Stimulated activated CD4-positive, alpha-beta T cell treated with anti-CD3 and anti-CD28 coated beads, TNF-alpha, amount 100 ng/mL, for 4 hours (primary cell): Measurements from ENCODE around the gene EEF1AKMT3.
"Not testable (repeated sequence)": the region's sequence is repeated elsewhere in the genome, so short reads cannot be mapped to it uniquely, and the experiment has no call there.

Experiments used
- DNase-seq, 3 experiments: peaks; one replicate each; pipeline ENCODE4 v3.0.0-alpha.2; 2020; ENCODE audit warnings: low read depth in 3 of 3

EEF1AKMT3 gene

GRCh38 chr12:57816001-57816854 is 43.8 kb downstream of the EEF1AKMT3 start:
- DNase-seq = no peak

DNA sequence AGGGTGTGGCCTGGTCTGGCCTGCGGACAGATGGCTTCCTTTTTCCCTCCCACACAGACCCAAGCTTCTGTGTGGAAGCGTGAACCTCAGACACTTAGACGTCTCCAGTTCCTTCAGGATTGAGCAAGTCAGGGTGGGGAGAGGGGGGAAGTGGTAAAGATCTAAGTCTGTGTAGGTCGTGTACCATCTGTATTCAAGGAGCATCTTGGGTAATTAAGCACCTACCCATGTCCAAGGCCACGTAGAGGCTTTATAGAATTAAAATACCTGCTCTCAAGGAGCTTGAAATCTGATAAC is 44.4 kb downstream of the EEF1AKMT3 start:
- no peak for DNase-seq

DNA sequence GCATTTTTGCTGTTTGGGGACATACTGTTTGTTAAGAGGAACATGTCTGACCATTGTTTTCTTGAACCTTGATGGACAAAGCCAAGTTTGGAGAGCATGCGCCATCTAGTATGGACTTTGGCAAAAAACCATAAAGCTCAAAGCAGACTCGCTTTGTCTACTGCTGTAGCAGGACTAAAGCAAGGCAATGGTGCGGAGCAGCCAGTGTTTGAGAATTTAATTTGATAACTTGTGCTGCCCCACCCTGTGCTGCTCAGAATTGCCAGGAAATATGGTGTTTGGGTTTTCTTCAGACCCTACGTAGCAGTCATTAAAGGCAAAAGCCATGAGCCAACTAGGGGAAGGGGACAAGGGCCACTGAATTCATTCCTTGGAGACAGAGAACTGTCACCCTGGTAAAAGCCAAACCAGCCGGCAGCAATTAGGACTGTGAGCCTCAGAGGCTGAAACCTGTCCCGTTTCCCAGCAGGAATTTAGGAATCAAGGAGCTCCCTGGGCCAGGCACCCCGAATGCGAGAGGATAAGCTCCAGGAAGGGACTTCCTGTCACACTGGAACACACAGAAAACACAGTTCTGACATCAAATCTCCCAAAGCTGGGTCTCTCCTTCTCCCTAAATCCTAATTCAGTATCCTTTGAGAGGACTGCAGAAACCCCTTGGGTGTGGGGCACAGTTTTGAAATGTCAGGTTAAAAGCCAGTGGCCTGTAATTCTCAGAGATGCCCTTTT is 45.0 kb downstream of the EEF1AKMT3 start:
- DNase-seq = no peak

DNA sequence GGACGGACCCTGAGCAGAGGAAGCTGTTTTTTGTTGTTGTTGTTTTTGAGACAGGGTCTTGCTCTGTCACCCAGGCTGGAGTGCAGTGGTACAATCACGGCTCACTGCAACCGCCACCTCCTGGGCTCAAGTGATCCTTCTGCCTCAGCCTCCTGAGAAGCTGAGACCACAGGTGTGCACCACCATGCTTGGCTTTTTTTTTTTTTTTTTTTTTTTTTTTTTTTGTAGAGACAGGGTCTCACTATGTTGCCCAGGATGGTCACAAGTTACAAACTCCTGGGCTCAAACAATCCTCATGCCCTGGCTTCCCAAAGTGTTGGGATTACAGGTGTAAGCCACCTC is 45.5 kb downstream of the EEF1AKMT3 start:
- not testable (repeated sequence) for DNase-seq

GRCh38 chr12:57820119-57820518 is 47.7 kb downstream of the EEF1AKMT3 start:
- DNase-seq = not testable (repeated sequence)

GRCh38 chr12:57821015-57821414 is 48.6 kb downstream of the EEF1AKMT3 start:
- DNase-seq = not testable (repeated sequence)

DNA sequence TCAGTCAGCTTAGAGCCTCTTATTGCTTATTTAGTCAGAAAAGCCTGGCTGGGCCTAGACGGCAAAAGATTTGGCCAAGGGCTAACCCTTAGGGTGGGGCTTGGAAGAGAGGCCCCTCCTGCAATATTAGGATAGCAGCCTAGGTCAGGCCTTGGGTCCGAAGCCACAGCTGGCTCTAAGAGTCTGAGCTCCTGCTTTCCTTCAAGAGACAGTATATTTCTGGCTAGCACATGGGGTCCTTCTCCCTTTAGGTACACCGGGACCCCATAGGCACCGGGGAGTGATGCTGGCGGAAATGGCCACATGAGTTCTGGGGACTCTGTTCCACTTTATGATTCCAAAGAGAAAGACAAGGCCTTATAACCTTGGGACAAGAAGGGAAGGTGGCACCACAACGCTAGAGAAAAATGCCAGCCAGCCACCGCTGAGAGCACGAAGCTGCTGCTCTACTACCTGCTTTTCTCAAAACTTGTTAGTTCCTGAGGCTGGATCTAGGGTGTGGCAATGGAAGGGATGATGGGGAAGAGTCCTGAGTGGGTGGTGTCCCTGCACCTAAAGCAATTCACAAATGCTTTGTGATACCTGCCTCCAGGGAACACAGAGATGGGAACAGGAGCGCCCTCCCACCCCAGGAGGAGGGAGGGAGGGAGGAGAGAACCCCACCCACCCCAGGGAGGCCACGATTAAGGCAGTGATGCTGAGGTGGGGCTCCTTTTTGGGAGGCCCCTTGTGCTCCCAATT is 49.2 kb downstream of the EEF1AKMT3 start:
- DNase-seq = no peak

DNA sequence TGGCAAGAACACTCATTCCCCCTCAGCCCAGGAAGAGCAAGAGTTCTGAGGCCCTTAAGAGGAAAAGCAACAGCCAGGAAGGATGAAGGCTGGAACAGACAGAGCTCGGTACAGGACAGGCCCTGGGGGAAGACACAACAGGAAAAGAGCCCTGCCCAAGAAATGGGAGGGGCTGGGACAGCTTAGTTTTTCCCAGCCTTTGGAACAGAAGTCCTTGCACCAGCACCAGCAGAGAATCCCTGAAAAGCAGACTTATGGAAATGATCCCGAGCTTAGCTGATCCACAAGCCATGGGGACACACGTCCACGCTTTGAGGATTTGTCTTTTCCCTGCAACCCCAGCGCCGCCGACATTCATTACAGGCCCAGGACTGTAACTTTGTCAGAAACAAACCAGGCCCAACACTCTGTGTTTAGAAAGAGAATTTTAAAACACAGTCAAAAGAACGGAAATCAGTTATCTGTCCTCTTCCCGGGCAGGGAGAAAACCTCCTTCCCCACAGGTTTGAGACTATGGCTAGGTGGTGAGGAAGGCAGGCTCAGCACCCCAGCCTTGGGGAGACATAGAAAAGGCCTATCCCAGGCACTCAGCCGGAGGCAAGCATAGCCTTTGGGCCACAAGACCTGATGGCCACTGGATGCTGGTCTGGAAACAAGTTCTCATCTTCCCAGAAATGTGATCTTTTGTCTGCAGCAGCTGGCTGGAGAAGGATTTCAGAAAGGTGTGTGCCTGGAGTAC is 50.1 kb downstream of the EEF1AKMT3 start:
- no peak for DNase-seq

DNA sequence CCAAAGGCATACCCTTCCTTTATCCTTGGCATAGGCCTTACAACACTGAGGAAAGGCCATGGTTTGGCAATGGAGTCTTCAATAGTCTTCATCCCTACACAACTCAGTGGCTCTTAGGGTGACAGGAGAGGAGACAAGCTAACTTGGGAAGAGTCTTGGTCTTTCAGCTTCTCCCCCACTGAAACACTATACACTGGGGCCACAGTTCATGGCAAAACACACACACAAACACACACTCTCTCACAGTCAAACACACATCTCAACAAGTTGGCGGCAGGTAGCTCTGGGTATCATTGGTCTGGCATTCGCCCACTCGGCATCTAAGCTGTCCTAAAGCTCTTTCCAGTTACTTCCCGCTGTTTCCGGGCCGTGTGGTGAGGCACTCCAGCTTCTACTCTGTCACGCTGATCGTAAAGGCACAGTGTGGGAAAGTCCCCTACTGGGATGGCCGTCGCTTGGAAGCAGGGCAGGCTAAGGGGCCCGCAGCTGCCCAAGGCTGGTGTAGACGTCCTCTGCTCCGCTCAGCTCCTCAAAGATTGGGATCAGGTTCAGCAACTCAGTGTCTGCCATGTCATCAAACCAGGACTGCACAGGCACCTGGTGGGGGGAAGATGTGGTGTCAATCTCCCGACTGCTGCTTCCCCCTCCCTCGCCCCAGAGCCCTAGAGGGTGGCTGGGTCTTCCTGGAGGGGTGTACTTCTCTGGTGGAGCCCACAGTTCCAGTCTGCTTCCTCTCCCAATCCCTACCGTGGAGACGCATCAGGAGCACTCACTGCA is 50.9 kb downstream of the EEF1AKMT3 start:
- no peak for DNase-seq

- DNase-seq = no peak
These were observed 51.7 kb downstream of the EEF1AKMT3 start for GRCh38 chr12:57823908-57824640.

DNA sequence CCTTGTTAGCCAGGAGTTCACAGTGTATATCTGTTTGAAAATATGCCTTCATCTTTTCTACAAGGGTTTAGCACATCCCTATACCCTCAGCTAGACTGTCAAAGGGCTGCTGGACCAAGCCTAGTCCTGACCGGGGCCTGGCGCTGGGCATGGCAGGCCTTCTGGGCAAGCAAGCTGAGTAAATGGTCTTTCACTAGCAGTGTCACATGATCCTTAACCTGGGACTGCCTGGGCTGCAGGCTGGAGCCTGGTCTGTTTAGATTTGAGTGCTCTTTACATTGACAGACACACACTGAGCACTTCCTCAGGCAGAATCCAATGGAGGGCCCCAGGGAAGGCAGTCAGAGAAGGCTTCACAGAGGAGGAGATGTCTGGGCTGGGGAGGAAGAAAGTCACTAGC is 53.0 kb downstream of the EEF1AKMT3 start:
- no peak for DNase-seq

- no peak for DNase-seq
These were observed 54.0 kb downstream of the EEF1AKMT3 start for GRCh38 chr12:57826400-57826799.

DNA sequence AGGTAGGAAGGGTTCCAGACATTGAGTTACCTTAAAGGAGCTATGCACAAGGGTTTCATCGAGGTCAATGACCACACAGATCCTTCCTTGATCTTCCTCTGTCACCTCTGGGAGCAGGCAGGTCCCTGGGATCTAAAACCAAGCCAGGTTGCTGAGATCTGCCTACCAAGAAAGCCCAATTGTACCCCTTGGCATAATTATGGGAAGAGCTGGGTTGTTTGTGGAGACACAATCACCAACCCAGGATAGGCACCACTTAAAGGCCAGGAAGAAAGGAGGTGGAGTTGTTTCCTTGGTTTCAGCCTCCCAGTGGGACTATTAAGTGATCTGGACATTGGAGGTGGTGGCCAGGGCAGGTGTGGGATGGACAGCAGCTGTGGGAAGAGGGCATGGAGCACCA is 54.6 kb downstream of the EEF1AKMT3 start:
- DNase-seq = no peak

- DNase-seq = no peak
These were observed 56.8 kb downstream of the EEF1AKMT3 start for GRCh38 chr12:57829025-57829777.

DNA sequence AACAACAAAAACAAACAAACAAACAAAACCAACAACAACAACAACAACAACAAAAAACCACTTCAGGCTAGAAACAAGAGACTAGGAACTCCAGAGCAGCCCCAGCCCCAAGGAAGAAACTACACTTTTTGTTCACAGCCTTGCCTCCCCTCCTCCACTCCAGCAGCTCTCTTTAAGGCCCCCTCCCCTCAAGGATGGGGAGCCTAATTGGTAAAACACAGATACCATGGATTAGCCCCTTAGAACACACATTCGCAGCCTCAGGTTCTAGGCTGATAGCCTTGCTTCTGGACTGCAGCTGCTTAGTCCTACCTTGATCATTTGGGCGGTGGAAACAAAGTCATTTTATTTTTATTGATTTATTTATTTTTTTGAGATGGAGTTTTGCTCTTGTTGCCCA is 58.0 kb downstream of the EEF1AKMT3 start:
- no peak for DNase-seq
